Mesendoderm (in vitro differentiated cells): ENCODE data around the gene TP53TG3C. TPM values are rescaled to one million over a fixed set of nuclear protein-coding genes. Genes with fewer than 3 reads are reported as not detected.
"Not testable (repeated sequence)": the region's sequence is repeated elsewhere in the genome, so short reads cannot be mapped to it uniquely, and the experiment has no call there.

Experiments used
- DNase-seq: peaks from one replicate; pipeline ENCODE4 v3.0.0; 2013
- H2AK5ac ChIP-seq: 2 replicates; pipeline ENCODE4 v1.6.1; 2013; ENCODE audit warnings: low read length, inconsistent platforms
- H2BK120ac ChIP-seq: 2 replicates; pipeline ENCODE4 v1.6.1; 2013; ENCODE audit warnings: low read depth, mild to moderate bottlenecking, low read length, moderate library complexity, mixed read lengths
- H2BK15ac ChIP-seq: replicated peaks from 2 replicates; pipeline ENCODE4 v1.6.1; 2013; ENCODE audit warnings: low read depth, mild to moderate bottlenecking, moderate library complexity
- H2BK5ac ChIP-seq: 2 replicates; pipeline ENCODE4 v1.6.1; 2013; ENCODE audit warnings: low read length, inconsistent platforms
- H3K18ac ChIP-seq: 2 replicates; pipeline ENCODE4 v1.6.1; 2013; ENCODE audit warnings: mild to moderate bottlenecking, low read length, mixed read lengths
- H3K23ac ChIP-seq: one replicate; pipeline ENCODE4 v1.6.1; 2013; ENCODE audit warnings: low read length
- H3K27ac ChIP-seq: 2 replicates; pipeline ENCODE4 v1.5.1; 2013; ENCODE audit warnings: low read depth, mild to moderate bottlenecking, inconsistent platforms, low read length, moderate library complexity
- H3K27me3 ChIP-seq: 2 replicates; pipeline ENCODE4 v1.6.1; 2013; ENCODE audit warnings: low read length, control low read depth, mild to moderate bottlenecking, inconsistent platforms; ENCODE audit not compliant: insufficient read depth, poor library complexity
- H3K36me3 ChIP-seq: 2 replicates; pipeline ENCODE4 v1.6.1; 2013; ENCODE audit warnings: low read length, inconsistent platforms; ENCODE audit not compliant: control insufficient read depth, insufficient read depth
- H3K4ac ChIP-seq: one replicate; pipeline ENCODE4 v1.6.1; 2013; ENCODE audit warnings: low read depth, mild to moderate bottlenecking, low read length, moderate library complexity
- H3K4me1 ChIP-seq: 2 replicates; pipeline ENCODE4 v1.6.1; 2013; ENCODE audit warnings: low read depth, low read length, inconsistent platforms; ENCODE audit not compliant: control insufficient read depth
- H3K4me2 ChIP-seq: 2 replicates; pipeline ENCODE4 v1.6.1; 2013; ENCODE audit warnings: low read length
- H3K4me3 ChIP-seq: 2 replicates; pipeline ENCODE4 v1.5.1; 2013; ENCODE audit warnings: mild to moderate bottlenecking, low read length
- H3K56ac ChIP-seq: one replicate; pipeline ENCODE4 v1.6.1; 2013; ENCODE audit warnings: low read length
- H3K79me1 ChIP-seq: 2 replicates; pipeline ENCODE4 v1.6.1; 2013; ENCODE audit warnings: low read length, inconsistent platforms
- H3K79me2 ChIP-seq: 2 replicates; pipeline ENCODE4 v1.6.1; 2013; ENCODE audit warnings: mild to moderate bottlenecking, low read length; ENCODE audit not compliant: control insufficient read depth, insufficient read depth
- H3K9ac ChIP-seq: 2 replicates; pipeline ENCODE4 v1.6.1; 2013; ENCODE audit warnings: low read length, inconsistent platforms
- H4K5ac ChIP-seq: one replicate; pipeline ENCODE4 v1.6.1; 2013; ENCODE audit warnings: low read length
- H4K8ac ChIP-seq: one replicate; pipeline ENCODE4 v1.6.1; 2013; ENCODE audit warnings: low read depth, mild to moderate bottlenecking, control low read depth, low read length, moderate library complexity
- WGBS: extraction: QIAGEN DNeasy Blood & Tissue Kit; methylation state at CpG from one replicate; pipeline ENCODE4 v1.1.7; 2013; ENCODE audit warnings: low lambda C conversion rate, missing lambda C conversion rate; ENCODE audit not compliant: insufficient coverage; ENCODE audit errors: extremely low coverage; 5-methylcytosine and 5-hydroxymethylcytosine counted together
- polyA plus RNA-seq, 2 experiments: library from polyadenylated mRNA; stranded (reverse); fragments of 200-250 nt; gene quantifications; one replicate each; pipeline ENCODE4 v1.2.3, GENCODE V29; 2013
- small RNA-seq: library from polyadenylated mRNA; stranded (forward); fragments of <200 nt; extraction: miRNeasy Mini kit (QIAGEN cat#:217004); gene quantifications from one replicate; pipeline ENCODE3, GENCODE V24; 2013; ENCODE audit not compliant: insufficient read depth

TP53TG3C gene, protein sequence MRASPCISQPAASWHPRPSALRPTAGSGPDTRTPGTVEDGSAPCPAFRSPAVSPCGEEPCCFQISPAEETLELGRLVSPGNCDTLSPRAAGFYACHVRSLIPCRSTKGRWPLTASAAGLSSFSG
- polyA plus RNA-seq (2013, experiment 1 of 2) = not detected
- not detected for polyA plus RNA-seq (2013, experiment 2 of 2)

DNA sequence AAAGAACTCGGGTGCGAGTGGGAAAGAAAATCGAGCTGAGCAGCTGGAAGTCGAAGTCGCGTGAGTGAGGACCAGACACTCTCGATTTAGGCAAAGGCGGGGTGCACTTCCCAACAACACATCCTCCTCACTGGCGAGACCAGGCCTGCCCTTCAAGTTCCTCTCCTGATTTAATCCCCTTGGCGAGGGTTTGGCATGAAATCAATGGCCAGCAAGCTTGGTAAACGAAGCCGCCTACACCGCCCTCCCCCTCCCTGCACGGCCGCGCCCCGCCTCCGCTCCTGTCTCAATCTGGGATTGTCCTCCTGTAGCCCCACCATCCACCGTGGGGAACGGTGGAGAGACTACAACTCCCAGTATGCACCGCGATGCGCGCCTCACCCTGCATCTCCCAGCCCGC, at the start of gene TP53TG3C:
Gene TP53TG3C, plus strand, starts transcription at position 301 of the 400 bp plus-strand sequence. Its CDS starts 68 bp downstream, at position 369.
- no CpG with 5 or more reads among the region's 25 CpGs for WGBS
- H3K23ac ChIP-seq, H4K5ac ChIP-seq, H3K4me2 ChIP-seq, H3K27ac ChIP-seq, H3K18ac ChIP-seq, H2BK120ac ChIP-seq, H3K79me2 ChIP-seq, H4K8ac ChIP-seq, H2BK5ac ChIP-seq, H2BK15ac ChIP-seq, H3K27me3 ChIP-seq, H3K4me1 ChIP-seq, H3K79me1 ChIP-seq, H3K4me3 ChIP-seq, H2AK5ac ChIP-seq, DNase-seq, H3K36me3 ChIP-seq, H3K9ac ChIP-seq, H3K4ac ChIP-seq, H3K56ac ChIP-seq: not testable (repeated sequence)

Small RNA genes lying within 50 kb of the gene (small RNA-seq; reads per million reads assigned to genes)
- not detected for gene AC138869.1
